SK-N-SH (cell line): ENCODE measurements around the gene RIMS1. TPM values are rescaled to one million over a fixed set of nuclear protein-coding genes. Genes with fewer than 3 reads are reported as not detected.

Source experiments
- CTCF ChIA-PET: fragments of 300-600, 350-600 bp; formaldehyde crosslinking; extraction: SDS; loops from one replicate; lab custom pipeline; 2021; lab: Yijun Ruan, JAX
- POLR2A ChIA-PET: fragments of 350-600 bp; sonication (Branson Sonifier 250); formaldehyde crosslinking; extraction: SDS; loops from one replicate; lab custom pipeline; 2020; ENCODE audit warnings: antibody characterized with exemption, inconsistent platforms; lab: Yijun Ruan, JAX
- DNase-seq: peaks from one replicate; pipeline ENCODE4 v3.0.0; 2012
- H2AFZ ChIP-seq: fragments of 200-600 bp; sonication (generic); 2 replicates; pipeline ENCODE4 v1.8.1; 2016; ENCODE audit warnings: antibody characterized with exemption, mild to moderate bottlenecking, low read depth
- H3F3A ChIP-seq: fragments of 200-600 bp; sonication (generic); replicated peaks from 2 replicates; pipeline ENCODE3; 2016; ENCODE audit warnings: antibody characterized with exemption, mild to moderate bottlenecking; ENCODE audit not compliant: insufficient read depth
- H3K27ac ChIP-seq, 2 experiments: fragments of 200-500 bp in 1 of 2; fragments of 200-600 bp in 1 of 2; sonication (Bioruptor generic) in 1 of 2; sonication (generic), shearing (Covaris generic) in 1 of 2; 2 replicates each; pipeline versions ENCODE4 v1.5.1 to v1.6.1; 2014 to 2016; ENCODE audit warnings: low read depth in 2 of 2, inconsistent platforms in 1 of 2, low read length in 1 of 2, mild to moderate bottlenecking in 1 of 2, mixed read lengths in 1 of 2
- H3K27me3 ChIP-seq: fragments of 200-600 bp; sonication (generic), shearing (Covaris generic); 2 replicates; pipeline ENCODE4 v1.6.1; 2016; ENCODE audit warnings: mixed run types; ENCODE audit not compliant: insufficient read depth
- H3K36me3 ChIP-seq, 2 experiments: fragments of 200-500 bp in 1 of 2; fragments of 200-600 bp in 1 of 2; sonication (Bioruptor generic) in 1 of 2; sonication (generic) in 1 of 2; replicated peaks in 1 of 2; 2 replicates each; pipeline versions ENCODE3 to v1.5.1; 2014 to 2016; ENCODE audit warnings: low read length in 1 of 2, mild to moderate bottlenecking in 1 of 2; ENCODE audit not compliant: insufficient read depth in 2 of 2, control insufficient read depth in 1 of 2
- H3K4me1 ChIP-seq, 2 experiments: fragments of 200-500 bp in 1 of 2; fragments of 200-600 bp in 1 of 2; sonication (Bioruptor generic) in 1 of 2; sonication (generic), shearing (Covaris generic) in 1 of 2; 2 replicates each; pipeline versions ENCODE4 v1.5.1 to v1.6.1; 2014 to 2016; ENCODE audit warnings: low read depth in 1 of 2, low read length in 1 of 2, mixed run types in 1 of 2; ENCODE audit not compliant: insufficient read depth in 2 of 2, control insufficient read depth in 1 of 2
- H3K4me2 ChIP-seq: fragments of 200-600 bp; sonication (generic), shearing (Covaris generic); 2 replicates; pipeline ENCODE4 v1.6.1; 2017; ENCODE audit warnings: mixed run types
- H3K4me3 ChIP-seq, 2 experiments: fragments of 200-500 bp in 1 of 2; fragments of 200-600 bp in 1 of 2; sonication (Bioruptor generic) in 1 of 2; sonication (generic), shearing (Covaris generic) in 1 of 2; 2 replicates each; pipeline versions ENCODE4 v1.5.1 to v1.8.1; 2014 to 2016; ENCODE audit warnings: low read depth in 2 of 2, inconsistent platforms in 1 of 2, low read length in 1 of 2, mild to moderate bottlenecking in 1 of 2, mixed read lengths in 1 of 2, moderate library complexity in 1 of 2
- H3K79me2 ChIP-seq: fragments of 200-600 bp; sonication (generic); 2 replicates; pipeline ENCODE4 v1.8.1; 2017; ENCODE audit warnings: mild to moderate bottlenecking; ENCODE audit not compliant: insufficient read depth
- H3K9ac ChIP-seq: fragments of 200-600 bp; sonication (generic); 2 replicates; pipeline ENCODE4 v1.6.1; 2017; ENCODE audit warnings: mixed run types
- H3K9me2 ChIP-seq: fragments of 200-600 bp; sonication (generic); 2 replicates; pipeline ENCODE4 v1.6.1; 2017; ENCODE audit warnings: mixed run types
- H3K9me3 ChIP-seq: fragments of 200-600 bp; sonication (generic); 2 replicates; pipeline ENCODE4 v1.6.1; 2017; ENCODE audit warnings: mixed run types, mild to moderate bottlenecking, moderate library complexity
- H4K20me1 ChIP-seq: fragments of 200-600 bp; sonication (generic); 2 replicates; pipeline ENCODE4 v1.6.1; 2017; ENCODE audit warnings: mild to moderate bottlenecking, mixed run types; ENCODE audit not compliant: insufficient read depth
- FOSL2 ChIP-seq: IDR thresholded peaks from 2 replicates; pipeline ENCODE4 v1.4.0; 2012; ENCODE audit warnings: low read depth, mild to moderate bottlenecking, moderate library complexity, borderline replicate concordance
- IRF3 ChIP-seq: fragments of 150-350 bp; IDR thresholded peaks from 2 replicates; pipeline ENCODE4 v1.6.1; 2016; ENCODE audit warnings: mild to moderate bottlenecking, low read depth, low read length
- JUND ChIP-seq: IDR thresholded peaks from 2 replicates; pipeline ENCODE4 v1.4.0; 2012
- MXI1 ChIP-seq: IDR thresholded peaks from 2 replicates; pipeline ENCODE4 v1.6.1; 2012; ENCODE audit warnings: mild to moderate bottlenecking, low read depth, low read length, improper control_type of control experiment
- NRF1 ChIP-seq: IDR thresholded peaks from 2 replicates; pipeline ENCODE4 v1.6.1; 2012; ENCODE audit warnings: low read depth, mild to moderate bottlenecking, low read length
- PBX3 ChIP-seq: IDR thresholded peaks from 2 replicates; pipeline ENCODE4; 2012
- POLR2AphosphoS5 ChIP-seq: IDR thresholded peaks from 2 replicates; pipeline ENCODE4 v1.6.1; 2012; ENCODE audit warnings: low read depth, low read length
- REST ChIP-seq: IDR thresholded peaks from 2 replicates; pipeline ENCODE4 v1.6.1; 2012; ENCODE audit warnings: mild to moderate bottlenecking, low read depth, low read length, moderate library complexity
- RFX5 ChIP-seq: IDR thresholded peaks from 2 replicates; pipeline ENCODE4 v1.6.1; 2012; ENCODE audit warnings: mild to moderate bottlenecking, improper control_type of control experiment, low read length
- SMC3 ChIP-seq: IDR thresholded peaks from 2 replicates; pipeline ENCODE4 v1.6.1; 2012; ENCODE audit warnings: low read depth, low read length, improper control_type of control experiment
- TEAD4 ChIP-seq: IDR thresholded peaks from 2 replicates; pipeline ENCODE4 v1.4.0; 2012; ENCODE audit warnings: mild to moderate bottlenecking, borderline replicate concordance; ENCODE audit not compliant: insufficient read depth
- USF2 ChIP-seq: fragments of 150-350 bp; IDR thresholded peaks from 2 replicates; pipeline ENCODE4 v1.6.1; 2017; ENCODE audit warnings: antibody characterized with exemption, low read length, low read depth, borderline replicate concordance
- YY1 ChIP-seq: IDR thresholded peaks from 2 replicates; pipeline ENCODE4 v1.4.0; 2012; ENCODE audit warnings: low read depth, mild to moderate bottlenecking
- ZBTB33 ChIP-seq: IDR thresholded peaks from 2 replicates; pipeline ENCODE4 v1.4.0; 2012; ENCODE audit warnings: low read depth, borderline replicate concordance
- WGBS: methylation state at CpG from one replicate; pipeline ENCODE4 v1.1.6; 2017; ENCODE audit warnings: low lambda C conversion rate; 5-methylcytosine and 5-hydroxymethylcytosine counted together
- polyA plus RNA-seq, 3 experiments: library from polyadenylated mRNA; depleted of rRNA; stranded (reverse); fragments of >200 nt; gene quantifications; 2 replicates each; pipeline ENCODE4 v1.2.3, GENCODE V29; 2012

The RIMS1 gene
- polyA plus RNA-seq, 1 of the 3 experiments (the other 2 are of a cell fraction), result 0.20 TPM

- Histone ChIP-seq H3F3A (peaks cover 16% of the 10 kb centered on the region), H3K4me1 (peaks cover 6 to 54% of the 10 kb centered on the region in 2 experiments), H3K9me2 (no peaks in the 10 kb centered on the region), H3K9ac (no peak overlapping the region), H3K36me3 (no peaks in the 10 kb centered on the region), H3K27me3 (no peaks in the 10 kb centered on the region), H3K4me2 (no peak overlapping the region), H2AFZ (no peak overlapping the region), H4K20me1 (no peaks in the 10 kb centered on the region), H3K79me2 (no peaks in the 10 kb centered on the region), H3K4me3 (no peak overlapping the region), H3K27ac (no peak overlapping the region), H3K9me3 (no peaks in the 10 kb centered on the region)
- 96% methylated on average over 3 of the region's 3 CpGs for WGBS
- POLR2A ChIA-PET, result no interaction called here
- DNase-seq, result no peak
- CTCF ChIA-PET, result interaction anchor here (0.7 to 6.6 kb wide), 2 partner anchors 9 to 710 kb away, joined by 3 to 54 read pairs; no protein-coding TSS in a partner anchor
- TF ChIP-seq REST, result no peak
- no peak for TF ChIP-seq MXI1
- no peak for TF ChIP-seq PBX3
- no peak for TF ChIP-seq TEAD4
- no peak for TF ChIP-seq NRF1
- no peak for TF ChIP-seq JUND
- no peak for TF ChIP-seq YY1
- no peak for TF ChIP-seq SMC3
- no peak for TF ChIP-seq USF2
- no peak for TF ChIP-seq IRF3
- TF ChIP-seq RFX5, result no peak
- TF ChIP-seq POLR2AphosphoS5, result no peak
- TF ChIP-seq ZBTB33, result no peak
- TF ChIP-seq FOSL2, result no peak
Observed at GRCh38 chr6:72420409-72420808, 534.1 kb downstream of the RIMS1 start.
